Colonic mucosa (tissue), 4 donors: ENCODE data around the gene SERPINB10. TPM values are rescaled to one million over a fixed set of nuclear protein-coding genes. Genes with fewer than 3 reads are reported as not detected.

Experiments used
- DNase-seq: peaks from one replicate; pipeline ENCODE4 v3.0.0-alpha.2; 2020
- H3K27ac ChIP-seq: fragments of 200-600 bp; one replicate; pipeline ENCODE4 v1.8.0; 2021
- H3K27me3 ChIP-seq: fragments of 200-600 bp; one replicate; pipeline ENCODE4 v1.8.0; 2021
- H3K36me3 ChIP-seq: fragments of 200-600 bp; one replicate; pipeline ENCODE4 v1.8.0; 2021
- H3K4me1 ChIP-seq: fragments of 200-600 bp; one replicate; pipeline ENCODE4 v1.8.0; 2021; ENCODE audit warnings: mild to moderate bottlenecking
- H3K4me3 ChIP-seq: fragments of 200-600 bp; one replicate; pipeline ENCODE4 v1.8.0; 2021
- H3K9ac ChIP-seq, 2 donors: one replicate each; pipeline ENCODE4 v1.7.0; 2013; ENCODE audit warnings: control low read depth in 2 of 2, low read depth in 2 of 2, low read length in 2 of 2
- H3K9me3 ChIP-seq: fragments of 200-600 bp; one replicate; pipeline ENCODE4 v1.8.0; 2021
- intact Hi-C: fragments of 100-400 bp; cut with DNase I; formaldehyde crosslinking; loops from one replicate; pipeline ENCODE4 v1.14.1; 2022
- total RNA-seq, 2 donors: library from RNA; stranded (reverse); fragmentation: NEBNext Ultra II Directional in 1 of 2; extraction: Animal tissue kit (Norgen Biotek cat#: 25700) in 1 of 2; gene quantifications; one replicate each; pipeline ENCODE4 v1.2.1, GENCODE V29; 2021
- TF ChIP-seq, protein P1 (sequence below): fragments of 200-600 bp; IDR thresholded peaks from one replicate; pipeline ENCODE4 v1.8.0; 2022; ENCODE audit warnings: antibody characterized with exemption, mild to moderate bottlenecking
- donor health status: healthy.
- donor health status: DM: no; HTN: no; CAD: no.
- donor health status: DM: no; HTN: no; CAD: no.

SERPINB10 gene
- total RNA-seq, 2 donors from 2014 or later: not detected

DNA sequence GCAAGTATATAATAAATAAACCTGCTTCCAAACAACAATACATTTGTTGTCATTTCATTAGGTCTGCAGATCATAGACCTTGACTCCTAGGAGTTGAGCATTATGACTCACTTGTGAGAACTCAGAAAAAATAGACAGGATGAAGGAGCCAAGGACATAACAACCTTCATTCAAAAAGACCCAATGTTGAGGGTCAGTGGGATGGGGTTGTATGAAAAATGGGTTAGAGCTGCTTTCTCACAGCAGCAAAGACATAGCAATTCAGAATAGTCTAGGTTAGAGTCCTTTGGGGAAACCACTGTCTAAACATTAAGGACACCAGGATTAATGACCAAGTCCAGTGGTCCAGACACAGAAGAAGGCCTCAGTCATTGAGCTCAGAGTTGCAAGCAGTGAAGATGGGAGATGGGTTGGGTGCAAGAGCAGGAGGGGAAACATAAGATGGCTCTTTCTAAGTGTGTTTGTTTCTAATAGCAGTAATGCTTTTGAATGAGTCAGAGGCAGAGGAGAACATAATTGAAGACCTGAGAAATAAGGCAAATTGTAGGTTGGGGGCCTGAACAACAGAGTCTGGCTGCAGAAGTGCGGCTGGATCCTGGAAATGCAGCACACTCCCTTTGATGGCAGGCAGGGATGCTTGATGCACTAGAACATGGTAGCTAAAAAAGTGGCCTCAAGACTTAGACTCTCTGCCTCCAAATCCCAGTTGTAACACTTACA lies 3.7 kb upstream of the SERPINB10 start:
- Histone ChIP-seq H3K36me3 (no peaks in the 10 kb centered on the region), H3K27me3 (no peaks in the 10 kb centered on the region), H3K9me3 (no peaks in the 10 kb centered on the region), H3K4me1 (no peaks in the 10 kb centered on the region), H3K9ac (no peak overlapping the region), H3K4me3 (no peak overlapping the region), H3K27ac (no peak overlapping the region)
- intact Hi-C loops: no loop called here
- no peak for DNase-seq
- TF ChIP-seq, protein P1, sequence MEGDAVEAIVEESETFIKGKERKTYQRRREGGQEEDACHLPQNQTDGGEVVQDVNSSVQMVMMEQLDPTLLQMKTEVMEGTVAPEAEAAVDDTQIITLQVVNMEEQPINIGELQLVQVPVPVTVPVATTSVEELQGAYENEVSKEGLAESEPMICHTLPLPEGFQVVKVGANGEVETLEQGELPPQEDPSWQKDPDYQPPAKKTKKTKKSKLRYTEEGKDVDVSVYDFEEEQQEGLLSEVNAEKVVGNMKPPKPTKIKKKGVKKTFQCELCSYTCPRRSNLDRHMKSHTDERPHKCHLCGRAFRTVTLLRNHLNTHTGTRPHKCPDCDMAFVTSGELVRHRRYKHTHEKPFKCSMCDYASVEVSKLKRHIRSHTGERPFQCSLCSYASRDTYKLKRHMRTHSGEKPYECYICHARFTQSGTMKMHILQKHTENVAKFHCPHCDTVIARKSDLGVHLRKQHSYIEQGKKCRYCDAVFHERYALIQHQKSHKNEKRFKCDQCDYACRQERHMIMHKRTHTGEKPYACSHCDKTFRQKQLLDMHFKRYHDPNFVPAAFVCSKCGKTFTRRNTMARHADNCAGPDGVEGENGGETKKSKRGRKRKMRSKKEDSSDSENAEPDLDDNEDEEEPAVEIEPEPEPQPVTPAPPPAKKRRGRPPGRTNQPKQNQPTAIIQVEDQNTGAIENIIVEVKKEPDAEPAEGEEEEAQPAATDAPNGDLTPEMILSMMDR: no peak

DNA sequence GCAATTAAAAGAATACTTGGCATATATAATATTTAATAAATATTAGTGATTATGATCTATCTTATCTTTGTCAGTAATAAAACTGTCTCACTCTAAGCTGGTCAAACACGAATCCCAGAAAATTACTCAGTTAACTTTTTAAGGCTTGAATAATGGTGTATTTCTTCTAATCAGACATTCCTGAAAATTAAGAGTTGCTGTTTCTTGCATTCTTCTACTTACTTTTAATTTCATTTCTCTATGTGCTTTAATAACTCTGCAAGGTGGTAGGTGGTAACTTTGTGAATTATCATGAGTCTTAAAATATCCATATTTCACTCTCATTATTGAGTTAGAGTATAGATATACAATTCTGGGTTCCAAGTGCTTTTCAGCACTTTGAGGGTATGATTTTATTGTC lies 3.1 kb upstream of the SERPINB10 start:
- H3K27ac ChIP-seq: no peak overlapping the region
- H3K4me3 ChIP-seq: no peak overlapping the region
- H3K27me3 ChIP-seq: no peaks in the 10 kb centered on the region
- no peaks in the 10 kb centered on the region for H3K36me3 ChIP-seq
- H3K4me1 ChIP-seq: no peaks in the 10 kb centered on the region
- H3K9me3 ChIP-seq: no peaks in the 10 kb centered on the region
- no peak for DNase-seq
- TF ChIP-seq, protein P1: no peak
- H3K9ac ChIP-seq: no peak overlapping the region
- intact Hi-C loops: no loop called here

DNA sequence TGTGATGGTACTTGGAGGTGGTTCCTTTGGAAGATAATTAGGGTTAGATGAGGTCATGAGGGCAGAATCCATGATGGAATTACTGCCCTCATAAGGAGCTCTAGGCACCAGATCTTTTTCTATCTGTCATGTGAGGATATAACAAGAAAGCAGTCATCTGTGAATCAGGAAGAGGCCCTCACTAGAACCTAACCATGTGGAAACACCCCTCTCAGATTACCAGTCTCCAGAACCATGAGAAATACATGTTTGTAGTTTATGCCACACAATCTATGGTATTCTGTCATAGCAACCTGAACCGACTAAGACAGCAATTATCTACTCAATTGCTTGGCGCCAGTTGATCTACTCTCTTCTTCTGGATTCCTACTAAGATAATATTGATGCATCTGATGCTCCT lies 2.4 kb upstream of the SERPINB10 start:
- Histone ChIP-seq H3K9me3 (no peaks in the 10 kb centered on the region), H3K4me3 (no peak overlapping the region), H3K36me3 (no peaks in the 10 kb centered on the region), H3K9ac (no peak overlapping the region), H3K27ac (no peak overlapping the region), H3K4me1 (no peaks in the 10 kb centered on the region), H3K27me3 (no peaks in the 10 kb centered on the region)
- TF ChIP-seq, protein P1: no peak
- intact Hi-C loops: no loop called here
- no peak for DNase-seq

DNA sequence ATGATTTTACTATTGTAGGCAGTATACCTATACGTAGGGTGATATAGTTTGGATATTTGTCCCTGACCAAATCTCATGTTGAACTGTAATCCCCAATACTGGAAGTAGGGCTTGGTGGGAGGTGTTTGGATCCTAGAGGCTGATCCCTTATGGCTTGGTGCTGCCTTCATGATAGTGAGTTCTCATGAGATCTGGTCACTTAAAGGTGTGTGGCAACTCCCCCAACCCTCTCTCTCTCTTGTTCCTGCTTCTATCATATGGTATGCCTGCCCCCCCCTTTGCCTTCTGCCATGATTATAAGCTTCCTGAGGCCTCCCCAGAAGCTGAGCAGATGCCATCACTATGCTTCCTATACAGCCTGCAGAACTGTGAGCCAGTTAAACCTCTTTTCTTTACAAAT lies 1.7 kb upstream of the SERPINB10 start:
- TF ChIP-seq, protein P1: no peak
- no peaks in the 10 kb centered on the region for H3K9me3 ChIP-seq
- H3K27me3 ChIP-seq: no peaks in the 10 kb centered on the region
- intact Hi-C loops: no loop called here
- no peak for DNase-seq
- no peak overlapping the region for H3K27ac ChIP-seq
- H3K36me3 ChIP-seq: no peaks in the 10 kb centered on the region
- no peaks in the 10 kb centered on the region for H3K4me1 ChIP-seq
- no peak overlapping the region for H3K9ac ChIP-seq
- H3K4me3 ChIP-seq: no peak overlapping the region

DNA sequence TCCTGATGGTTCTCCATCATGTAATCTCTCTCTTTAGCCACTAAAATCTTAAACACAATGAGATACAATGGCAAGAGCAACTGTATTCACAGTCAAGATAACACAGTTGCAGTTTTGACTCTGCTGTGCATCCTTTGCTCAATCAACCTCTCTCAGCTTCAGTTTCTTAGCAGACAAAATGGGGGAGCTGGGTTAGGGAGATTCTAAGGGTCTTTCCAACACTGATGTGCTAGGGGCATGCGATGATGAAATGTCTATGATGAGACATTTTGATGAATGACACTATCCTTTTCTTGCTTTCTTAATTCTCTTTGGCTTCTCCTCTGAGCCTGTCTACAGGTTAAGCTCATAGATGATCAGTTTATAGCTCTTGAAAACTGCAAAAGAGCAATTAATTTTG lies 1.1 kb downstream of the SERPINB10 start:
- no peaks in the 10 kb centered on the region for H3K27me3 ChIP-seq
- H3K27ac ChIP-seq: no peak overlapping the region
- H3K4me3 ChIP-seq: no peak overlapping the region
- intact Hi-C loops: no loop called here
- H3K9me3 ChIP-seq: no peaks in the 10 kb centered on the region
- TF ChIP-seq, protein P1: no peak
- H3K36me3 ChIP-seq: no peaks in the 10 kb centered on the region
- no peak for DNase-seq
- no peaks in the 10 kb centered on the region for H3K4me1 ChIP-seq
- no peak overlapping the region for H3K9ac ChIP-seq
